Body of pancreas (tissue), 4 donors: ENCODE results near the gene GPRIN1. TPM values are rescaled to one million over a fixed set of nuclear protein-coding genes. Genes with fewer than 3 reads are reported as not detected.
A peak's percentile ranks its signal among the peaks of the same experiment; 100 is the strongest.

Experiments
- ATAC-seq: fragments of 150-250 bp; one replicate; pipeline ENCODE4 v1.9.1; 2016
- DNase-seq, 4 donors: peaks; one replicate each; pipeline ENCODE4 v3.0.0-alpha.2; 2019
- H3K27ac ChIP-seq, 4 donors: fragments of 200-600 bp; sonication (generic); 1 replicate in 3 of 4; 2 replicates in 1 of 4; pipeline versions ENCODE4 v1.5.1 to v1.6.1; 2016 to 2019; ENCODE audit warnings: mild to moderate bottlenecking in 1 of 4, mixed read lengths in 1 of 4, moderate library complexity in 1 of 4
- H3K27me3 ChIP-seq, 2 donors: fragments of 200-600 bp; sonication (generic); one replicate each; pipeline ENCODE4 v1.6.0; 2016; ENCODE audit warnings: mild to moderate bottlenecking in 1 of 2
- H3K36me3 ChIP-seq, 2 donors: fragments of 200-600 bp; sonication (generic); replicated peaks in 1 of 2; 2 replicates each; pipeline ENCODE4 v1.5.1; 2016; ENCODE audit warnings: low read depth in 2 of 2; ENCODE audit not compliant: insufficient read depth in 1 of 2
- H3K4me1 ChIP-seq: fragments of 200-600 bp; sonication (generic); one replicate; pipeline ENCODE4 v1.6.0; 2016
- H3K4me3 ChIP-seq, 2 donors: fragments of 200-600 bp; sonication (generic); 1 replicate in 1 of 2; 2 replicates in 1 of 2; pipeline ENCODE4 v1.5.1; 2016 to 2019
- H3K9me3 ChIP-seq, 3 donors: fragments of 200-600 bp; sonication (generic); 1 replicate in 2 of 3; 2 replicates in 1 of 3; pipeline ENCODE4 v1.5.1; 2016
- POLR2A ChIP-seq, 3 donors: fragments of 450-650 bp; IDR thresholded peaks; one replicate each; pipeline ENCODE4 v1.6.1; 2016; ENCODE audit warnings: antibody characterized with exemption in 3 of 3, mild to moderate bottlenecking in 2 of 3
- WGBS, 2 donors: methylation state at CpG; one replicate each; pipeline ENCODE4 v1.1.5; 2017; 5-methylcytosine and 5-hydroxymethylcytosine counted together
- intact Hi-C: fragments of 100-400 bp; cut with DNase I; formaldehyde crosslinking; loops from one replicate; pipeline ENCODE4 v1.15.1; 2023
- total RNA-seq, 2 donors: library from RNA; depleted of rRNA; stranded (reverse); fragments of >200 nt; gene quantifications; one replicate each; pipeline ENCODE4 v1.1.0, GENCODE V29; 2016
- TF ChIP-seq, protein P1 (sequence below), 7 experiments: fragments of 450-650 bp in 4 of 7; fragments of 200-600 bp in 3 of 7; sonication (generic) in 3 of 7; IDR thresholded peaks; one replicate each; pipeline ENCODE4 v1.5.1; 2016 to 2019; ENCODE audit warnings: antibody characterized with exemption in 7 of 7

Gene GPRIN1
- total RNA-seq, 2 donors from 2014 or later = 0.26 to 1.3 TPM

DNA sequence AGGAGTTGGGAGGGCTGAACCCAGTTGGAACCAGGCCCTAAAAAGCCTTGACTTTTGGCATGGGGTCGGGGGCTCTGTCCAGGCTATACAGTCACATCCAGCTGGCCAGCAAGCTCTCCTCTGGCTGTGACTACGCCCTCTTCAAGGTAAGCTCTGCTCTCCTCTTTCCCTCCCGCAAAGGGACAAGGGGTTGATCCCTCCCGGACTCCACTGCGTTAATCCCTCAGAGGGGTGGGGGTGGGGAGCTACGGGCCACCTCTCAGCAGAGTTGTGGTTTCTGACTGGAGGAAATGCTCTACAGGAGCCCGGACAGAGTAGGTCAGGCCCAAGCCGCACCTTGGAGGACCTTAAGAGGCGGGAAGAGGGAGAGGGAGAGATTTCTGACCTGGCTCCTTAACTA is 34.3 kb upstream of the GPRIN1 start:
- intact Hi-C loops = no loop called here

DNA sequence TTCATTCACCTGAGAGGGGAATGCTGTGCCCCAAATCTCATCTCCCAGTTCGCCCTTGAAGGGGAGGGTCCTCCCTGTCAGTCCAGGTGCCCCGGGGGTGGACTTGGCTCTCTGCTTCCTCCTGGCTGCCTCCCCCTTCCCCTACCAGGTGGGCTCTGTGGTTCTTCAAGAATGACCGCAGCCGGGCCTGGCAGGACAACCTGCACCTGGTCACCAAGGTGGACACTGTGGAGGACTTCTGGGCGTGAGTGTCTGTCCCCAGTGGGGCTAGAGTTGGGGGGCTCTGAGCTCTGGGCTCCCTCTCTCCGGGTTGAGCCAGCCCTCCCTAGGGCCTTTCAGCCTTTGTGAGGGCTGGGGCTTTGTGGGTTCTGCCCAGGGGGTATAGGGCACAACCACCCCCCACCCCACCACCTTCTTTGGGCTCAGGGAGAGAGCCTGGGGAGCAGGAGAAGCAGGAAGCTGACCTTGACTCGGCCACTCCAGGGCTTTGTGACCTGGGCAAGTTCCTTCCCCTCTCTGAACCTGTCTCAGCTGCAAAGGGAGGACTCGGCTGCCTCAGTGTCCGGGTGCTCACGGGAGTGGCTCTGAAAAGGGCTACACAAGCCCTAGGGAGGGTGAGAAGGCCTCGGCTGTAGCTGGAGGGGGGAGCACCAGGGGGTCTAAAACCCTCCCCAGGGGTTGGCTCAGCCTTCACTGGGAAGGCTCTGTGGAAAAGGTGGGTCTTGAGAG is 33.7 kb upstream of the GPRIN1 start:
- no peak overlapping the region for H3K4me3 ChIP-seq
- no peaks in the 10 kb centered on the region for H3K27me3 ChIP-seq
- ATAC-seq (no peak), DNase-seq (no peak)
- WGBS, 2 donors = 68 to 74% methylated on average over 5 to 11 of the region's 11 CpGs
- H3K4me1 ChIP-seq = peaks cover 14% of the 10 kb centered on the region
- intact Hi-C loops = no loop called here
- no peaks in the 10 kb centered on the region for H3K36me3 ChIP-seq
- no peaks in the 10 kb centered on the region for H3K9me3 ChIP-seq
- TF ChIP-seq, protein P1, sequence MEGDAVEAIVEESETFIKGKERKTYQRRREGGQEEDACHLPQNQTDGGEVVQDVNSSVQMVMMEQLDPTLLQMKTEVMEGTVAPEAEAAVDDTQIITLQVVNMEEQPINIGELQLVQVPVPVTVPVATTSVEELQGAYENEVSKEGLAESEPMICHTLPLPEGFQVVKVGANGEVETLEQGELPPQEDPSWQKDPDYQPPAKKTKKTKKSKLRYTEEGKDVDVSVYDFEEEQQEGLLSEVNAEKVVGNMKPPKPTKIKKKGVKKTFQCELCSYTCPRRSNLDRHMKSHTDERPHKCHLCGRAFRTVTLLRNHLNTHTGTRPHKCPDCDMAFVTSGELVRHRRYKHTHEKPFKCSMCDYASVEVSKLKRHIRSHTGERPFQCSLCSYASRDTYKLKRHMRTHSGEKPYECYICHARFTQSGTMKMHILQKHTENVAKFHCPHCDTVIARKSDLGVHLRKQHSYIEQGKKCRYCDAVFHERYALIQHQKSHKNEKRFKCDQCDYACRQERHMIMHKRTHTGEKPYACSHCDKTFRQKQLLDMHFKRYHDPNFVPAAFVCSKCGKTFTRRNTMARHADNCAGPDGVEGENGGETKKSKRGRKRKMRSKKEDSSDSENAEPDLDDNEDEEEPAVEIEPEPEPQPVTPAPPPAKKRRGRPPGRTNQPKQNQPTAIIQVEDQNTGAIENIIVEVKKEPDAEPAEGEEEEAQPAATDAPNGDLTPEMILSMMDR (IDR thresholded peaks at IDR 0.05) = no peak
- no peak for TF ChIP-seq POLR2A (IDR thresholded peaks at IDR 0.05)
- no peak overlapping the region for H3K27ac ChIP-seq

More for the DNA sequence above, 34.3 kb upstream of the GPRIN1 start:
- WGBS, 2 donors = 74 to 81% methylated on average over 6 to 8 of the region's 9 CpGs
- no peaks in the 10 kb centered on the region for H3K27me3 ChIP-seq
- DNase-seq = no peak
- H3K9me3 ChIP-seq = no peaks in the 10 kb centered on the region
- no peak overlapping the region for H3K4me3 ChIP-seq
- peaks cover 18% of the 10 kb centered on the region for H3K4me1 ChIP-seq
- no peak for ATAC-seq
- TF ChIP-seq, protein P1 (IDR thresholded peaks at IDR 0.05) = no peak
- TF ChIP-seq POLR2A (IDR thresholded peaks at IDR 0.05) = no peak
- no peak overlapping the region for H3K27ac ChIP-seq
- no peaks in the 10 kb centered on the region for H3K36me3 ChIP-seq

DNA sequence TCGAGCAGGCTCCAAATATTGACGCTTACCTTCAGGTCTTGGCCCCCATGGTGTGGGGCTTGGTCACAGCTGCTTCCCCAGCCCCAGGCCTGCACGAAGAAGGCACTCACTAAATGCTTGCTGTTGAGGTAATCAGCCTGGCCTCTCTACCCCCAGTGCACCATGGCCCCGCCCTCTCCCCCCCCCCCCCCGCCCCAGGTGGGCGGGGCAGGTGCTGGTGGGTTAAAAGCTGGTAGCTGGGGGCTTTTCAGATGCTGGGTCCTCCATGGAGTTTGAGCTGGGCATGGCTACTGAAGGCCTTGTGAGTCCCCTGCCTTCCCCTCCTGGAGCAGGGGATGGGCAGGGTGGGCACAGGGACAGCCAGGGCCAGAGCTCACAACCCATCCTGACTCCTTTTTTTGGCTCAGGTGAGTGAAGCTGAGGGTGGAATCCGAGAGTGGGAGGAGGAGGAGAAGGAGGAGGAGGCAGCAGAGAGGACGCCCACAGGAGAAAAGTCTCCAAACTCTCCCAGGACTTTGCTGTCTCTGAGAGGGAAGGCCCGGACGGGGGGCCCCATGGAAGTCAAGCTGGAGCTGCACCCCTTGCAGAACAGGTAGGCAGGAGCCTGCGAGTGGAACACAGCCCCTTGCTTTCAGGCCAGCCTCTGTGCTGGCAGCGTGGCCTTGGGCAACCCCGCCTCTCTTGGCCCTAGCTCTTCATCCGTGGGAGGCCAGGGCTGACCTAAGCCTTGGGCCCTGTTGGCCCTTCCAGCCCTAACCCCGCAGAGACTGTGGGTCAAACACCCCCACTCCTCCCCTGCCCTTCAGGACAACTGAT is 32.9 kb upstream of the GPRIN1 start:
- intact Hi-C loops = no loop called here

DNA sequence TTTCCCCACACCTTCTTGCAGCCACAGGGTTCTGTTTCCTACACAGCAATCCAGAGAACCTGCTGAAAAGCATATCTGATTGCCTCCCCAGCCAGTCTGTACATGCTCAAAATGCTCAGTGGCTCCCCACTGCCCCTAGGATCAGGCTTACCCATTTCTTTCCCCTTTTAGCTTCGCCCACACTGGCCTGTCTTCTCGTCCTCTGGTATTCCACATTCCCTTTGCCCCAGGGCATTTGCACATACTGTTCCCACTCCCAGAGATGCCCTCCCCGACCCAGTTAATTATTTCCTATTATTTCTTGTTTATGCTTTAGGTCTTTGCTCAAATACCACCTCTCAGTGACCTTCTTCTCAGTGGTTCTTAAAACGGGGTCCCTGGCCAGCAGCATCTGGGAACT is 30.7 kb upstream of the GPRIN1 start:
- Histone ChIP-seq H3K36me3 (no peaks in the 10 kb centered on the region), H3K4me3 (no peak overlapping the region), H3K27me3 (no peaks in the 10 kb centered on the region), H3K9me3 (no peaks in the 10 kb centered on the region), H3K4me1 (no peaks in the 10 kb centered on the region), H3K27ac (no peak overlapping the region)
- TF ChIP-seq POLR2A (IDR thresholded peaks at IDR 0.05) = no peak
- TF ChIP-seq, protein P1 (IDR thresholded peaks at IDR 0.05) = no peak
- ATAC-seq = no peak
- no peak for DNase-seq
- intact Hi-C loops = no loop called here
- WGBS, 2 donors = 63 to 66% methylated on average over 4 of the region's 4 CpGs

More for the DNA sequence above, 32.9 kb upstream of the GPRIN1 start:
- H3K4me3 ChIP-seq = no peak overlapping the region
- no peak for TF ChIP-seq POLR2A (IDR thresholded peaks at IDR 0.05)
- no peaks in the 10 kb centered on the region for H3K27me3 ChIP-seq
- 46 to 53% methylated on average over 8 to 12 of the region's 15 CpGs for WGBS, 2 donors
- H3K36me3 ChIP-seq = no peaks in the 10 kb centered on the region
- DNase-seq = peak in 2 of 4 donors; percentile 43
- peaks cover 6% of the 10 kb centered on the region for H3K4me1 ChIP-seq
- no peaks in the 10 kb centered on the region for H3K9me3 ChIP-seq
- no peak for ATAC-seq
- H3K27ac ChIP-seq = no peak overlapping the region

DNA sequence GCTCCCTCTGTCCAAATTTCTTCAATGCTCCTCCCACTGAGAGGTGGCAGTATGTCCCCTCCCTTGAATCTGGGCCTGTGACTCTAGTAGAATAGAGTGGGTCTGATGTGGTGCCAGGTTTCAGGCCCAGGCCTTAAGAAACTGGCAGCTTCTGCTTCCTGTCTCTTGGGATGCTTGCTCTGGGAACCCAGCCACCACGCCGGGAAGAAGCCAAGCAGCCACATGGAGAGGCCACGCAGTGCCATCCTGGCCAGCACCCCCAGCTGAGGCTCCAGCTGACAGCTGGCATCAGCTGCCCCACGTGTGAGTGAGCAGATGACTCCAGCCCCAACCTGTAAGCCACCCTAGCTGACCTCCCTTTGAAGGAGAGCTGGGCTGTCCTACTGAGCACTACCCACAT is 30.0 kb upstream of the GPRIN1 start:
- WGBS, 2 donors = 44 to 47% methylated on average over 3 of the region's 4 CpGs
- H3K4me1 ChIP-seq = no peaks in the 10 kb centered on the region
- TF ChIP-seq POLR2A (IDR thresholded peaks at IDR 0.05) = no peak
- TF ChIP-seq, protein P1 (IDR thresholded peaks at IDR 0.05) = no peak
- no peak overlapping the region for H3K4me3 ChIP-seq
- no peak overlapping the region for H3K27ac ChIP-seq
- DNase-seq = peak in 3 of 4 donors; percentile 30 to 38 (median 37)
- peak; percentile 31 for ATAC-seq
- intact Hi-C loops = no loop called here
- H3K9me3 ChIP-seq = no peaks in the 10 kb centered on the region
- no peaks in the 10 kb centered on the region for H3K36me3 ChIP-seq
- H3K27me3 ChIP-seq = no peaks in the 10 kb centered on the region
